Measurements from ENCODE around the gene C3orf38. TPM values are rescaled to one million over a fixed set of nuclear protein-coding genes. Genes with fewer than 3 reads are reported as not detected.

C3orf38 gene
- total RNA-seq, 1 donor from 2014 or later: 61.6 TPM

GRCh38 chr3:88141458-88142083 is 8.2 kb upstream of the C3orf38 start:
- no peak overlapping the region for H3K9ac ChIP-seq
- H3K27ac ChIP-seq: no peak overlapping the region
- no peaks in the 10 kb centered on the region for H3K27me3 Mint-ChIP-seq (ENCODE audit: insufficient read depth, low read depth)
- no peaks in the 10 kb centered on the region for H3K9me3 Mint-ChIP-seq
- peaks cover 4% of the 10 kb centered on the region for H3K4me1 Mint-ChIP-seq
- no peak for DNase-seq (ENCODE audit: low spot score)
- no peaks in the 10 kb centered on the region for H4K20me1 ChIP-seq (ENCODE audit: low read depth)
- H3K79me2 ChIP-seq (ENCODE audit: low read depth): peaks cover 38% of the 10 kb centered on the region
- H3K27ac Mint-ChIP-seq: no peak overlapping the region
- H3K36me3 ChIP-seq: peaks cover 12% of the 10 kb centered on the region
- no peaks in the 10 kb centered on the region for H3F3A ChIP-seq (ENCODE audit: low read depth)
- H3K4me3 Mint-ChIP-seq: no peak overlapping the region
- TF ChIP-seq EZH2 (IDR thresholded peaks at IDR 0.05): no peak
- TF ChIP-seq CTCF (IDR thresholded peaks at IDR 0.05): no peak
- TF ChIP-seq EZH2phosphoT487 (IDR thresholded peaks at IDR 0.05): no peak
- H3K36me3 Mint-ChIP-seq: peaks cover 18% of the 10 kb centered on the region
- H3K4me3 ChIP-seq: no peak overlapping the region
- no peaks in the 10 kb centered on the region for H3K9me3 ChIP-seq (ENCODE audit: low read depth)
- H3K27me3 ChIP-seq: no peaks in the 10 kb centered on the region
- H3K4me1 ChIP-seq: no peaks in the 10 kb centered on the region
- no peak overlapping the region for H2AFZ ChIP-seq (replicated peaks)
- H3K4me2 ChIP-seq: no peak overlapping the region

DNA sequence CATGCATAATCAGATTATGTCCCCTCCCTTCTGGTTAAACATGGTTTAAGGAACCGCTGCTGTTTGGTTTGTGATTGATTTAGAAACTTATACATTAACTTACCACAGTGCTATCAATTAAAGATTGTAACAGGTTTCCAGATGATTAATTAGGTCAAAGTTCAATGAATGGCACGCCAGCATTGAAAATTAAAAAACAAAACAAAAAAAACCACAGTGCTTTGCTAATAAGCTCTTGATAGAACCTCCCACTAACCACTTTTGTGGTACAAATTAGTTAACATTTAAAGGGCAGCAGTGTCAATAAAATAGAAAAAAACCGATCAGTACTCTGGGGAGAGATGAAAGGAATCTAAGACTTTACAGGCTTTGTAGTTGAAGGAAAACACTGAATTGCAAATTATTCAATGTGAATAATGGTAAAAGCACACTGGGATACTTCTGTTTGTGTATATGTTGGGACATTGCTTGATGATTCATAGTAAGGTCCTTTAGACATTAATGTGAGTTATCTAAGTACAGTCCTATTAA is 7.6 kb upstream of the C3orf38 start:
- no peaks in the 10 kb centered on the region for H3F3A ChIP-seq (ENCODE audit: low read depth)
- no peak overlapping the region for H3K9ac ChIP-seq
- peaks cover 12% of the 10 kb centered on the region for H3K36me3 ChIP-seq
- H3K79me2 ChIP-seq (ENCODE audit: low read depth): peaks cover 44% of the 10 kb centered on the region
- H3K4me2 ChIP-seq: no peak overlapping the region
- no peak overlapping the region for H2AFZ ChIP-seq (replicated peaks)
- TF ChIP-seq CTCF (IDR thresholded peaks at IDR 0.05) (no peak), EZH2phosphoT487 (IDR thresholded peaks at IDR 0.05) (no peak), EZH2 (IDR thresholded peaks at IDR 0.05) (no peak)
- no peaks in the 10 kb centered on the region for H4K20me1 ChIP-seq (ENCODE audit: low read depth)
- peaks cover 20% of the 10 kb centered on the region for H3K36me3 Mint-ChIP-seq
- no peak for DNase-seq (ENCODE audit: low spot score)
- H3K27me3 ChIP-seq: no peaks in the 10 kb centered on the region
- peaks cover 8% of the 10 kb centered on the region for H3K4me1 Mint-ChIP-seq
- no peak overlapping the region for H3K27ac ChIP-seq
- H3K9me3 ChIP-seq (ENCODE audit: low read depth): no peaks in the 10 kb centered on the region
- H3K27ac Mint-ChIP-seq: no peak overlapping the region
- no peaks in the 10 kb centered on the region for H3K9me3 Mint-ChIP-seq
- H3K27me3 Mint-ChIP-seq (ENCODE audit: insufficient read depth, low read depth): no peaks in the 10 kb centered on the region
- H3K4me3 Mint-ChIP-seq: no peak overlapping the region
- no peak overlapping the region for H3K4me3 ChIP-seq
- H3K4me1 ChIP-seq: no peaks in the 10 kb centered on the region

DNA sequence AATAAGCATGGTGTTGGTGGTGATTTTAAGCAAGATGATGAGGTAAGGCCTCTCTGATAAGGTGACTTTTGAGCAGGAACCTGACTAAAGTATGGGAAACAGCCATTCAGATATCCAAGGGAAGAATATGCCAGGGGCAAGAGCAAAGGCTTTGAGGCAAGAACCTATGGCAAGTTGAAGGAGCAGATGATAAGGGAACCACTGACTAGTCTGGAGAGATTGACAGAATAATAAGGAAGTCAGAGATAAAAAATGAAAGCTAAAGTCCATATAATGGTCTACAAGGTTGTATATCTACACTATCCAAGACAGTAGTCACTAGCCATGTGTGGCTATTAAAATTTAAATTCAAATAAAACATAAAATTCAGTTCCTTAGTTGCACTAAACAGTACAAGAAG is 2.5 kb upstream of the C3orf38 start:
- H3K79me2 ChIP-seq (ENCODE audit: low read depth): peaks cover 92% of the 10 kb centered on the region
- Mint-ChIP-seq H3K4me1 (peaks cover 31% of the 10 kb centered on the region), H3K27me3 (ENCODE audit: insufficient read depth, low read depth) (peaks cover 4% of the 10 kb centered on the region)

More for the DNA sequence above, 2.5 kb upstream of the C3orf38 start:
- Mint-ChIP-seq H3K9me3 (no peaks in the 10 kb centered on the region), H3K27ac (no peak overlapping the region), H3K4me3 (peak overlapping the region; percentile 19), H3K36me3 (peaks cover 11% of the 10 kb centered on the region)
- Histone ChIP-seq H3K4me3 (no peak overlapping the region), H3K4me1 (peaks cover 11% of the 10 kb centered on the region), H3F3A (ENCODE audit: low read depth) (no peaks in the 10 kb centered on the region), H3K27ac (no peak overlapping the region), H3K9me3 (ENCODE audit: low read depth) (no peaks in the 10 kb centered on the region), H3K9ac (no peak overlapping the region), H3K36me3 (no peaks in the 10 kb centered on the region), H2AFZ (replicated peaks) (no peak overlapping the region), H3K27me3 (no peaks in the 10 kb centered on the region), H4K20me1 (ENCODE audit: low read depth) (peaks cover 8% of the 10 kb centered on the region), H3K4me2 (no peak overlapping the region)
- TF ChIP-seq CTCF (IDR thresholded peaks at IDR 0.05) (no peak), EZH2phosphoT487 (IDR thresholded peaks at IDR 0.05) (no peak), EZH2 (IDR thresholded peaks at IDR 0.05) (no peak)
- no peak for DNase-seq (ENCODE audit: low spot score)

Data from neural progenitor cell (in vitro differentiated cells).